GM04504 (cell line): ENCODE data around the gene PPIB.

ENCODE experiments used
- DNase-seq: peaks from one replicate; pipeline ENCODE4 v3.0.0-alpha.2; 2012; ENCODE audit warnings: low read depth

PPIB gene

GRCh38 chr15:64158363-64159134, 4.3 kb downstream of the PPIB start:
- DNase-seq = no peak

GRCh38 chr15:64157599-64158125, 5.2 kb downstream of the PPIB start:
- DNase-seq = no peak

DNA sequence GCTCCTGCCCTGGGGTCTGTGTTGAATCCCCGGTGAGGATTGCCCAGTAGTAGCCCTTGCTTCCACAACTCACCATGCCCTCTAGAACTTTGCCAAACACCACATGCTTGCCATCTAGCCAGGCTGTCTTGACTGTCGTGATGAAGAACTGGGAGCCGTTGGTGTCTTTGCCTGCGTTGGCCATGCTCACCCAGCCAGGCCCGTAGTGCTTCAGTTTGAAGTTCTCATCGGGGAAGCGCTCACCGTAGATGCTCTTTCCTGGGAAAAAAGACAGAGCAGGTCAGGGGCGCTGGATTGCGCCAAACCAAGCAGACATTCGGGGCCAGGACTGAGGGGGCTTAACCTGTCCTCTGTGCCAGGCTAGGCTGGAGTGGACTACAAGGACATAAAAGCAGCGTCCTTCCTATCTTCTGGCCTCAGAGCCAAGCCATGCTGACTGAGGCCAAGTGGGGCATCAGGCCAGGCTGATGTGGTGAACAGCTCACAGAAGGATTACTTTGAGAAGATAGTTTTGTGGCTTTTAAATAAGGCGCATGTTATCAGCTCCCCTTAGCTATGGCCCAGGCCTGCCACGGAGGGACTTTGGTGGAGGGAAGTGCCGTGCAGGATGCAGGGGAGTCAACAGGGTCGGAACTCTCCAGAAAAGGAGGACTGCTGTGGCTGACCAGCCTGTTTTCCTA, 6.0 kb downstream of the PPIB start:
- no peak for DNase-seq

GRCh38 chr15:64155802-64156651, 6.8 kb downstream of the PPIB start:
- no peak for DNase-seq

GRCh38 chr15:64153480-64154367, 9.1 kb downstream of the PPIB start:
- DNase-seq = peak; percentile 66

DNA sequence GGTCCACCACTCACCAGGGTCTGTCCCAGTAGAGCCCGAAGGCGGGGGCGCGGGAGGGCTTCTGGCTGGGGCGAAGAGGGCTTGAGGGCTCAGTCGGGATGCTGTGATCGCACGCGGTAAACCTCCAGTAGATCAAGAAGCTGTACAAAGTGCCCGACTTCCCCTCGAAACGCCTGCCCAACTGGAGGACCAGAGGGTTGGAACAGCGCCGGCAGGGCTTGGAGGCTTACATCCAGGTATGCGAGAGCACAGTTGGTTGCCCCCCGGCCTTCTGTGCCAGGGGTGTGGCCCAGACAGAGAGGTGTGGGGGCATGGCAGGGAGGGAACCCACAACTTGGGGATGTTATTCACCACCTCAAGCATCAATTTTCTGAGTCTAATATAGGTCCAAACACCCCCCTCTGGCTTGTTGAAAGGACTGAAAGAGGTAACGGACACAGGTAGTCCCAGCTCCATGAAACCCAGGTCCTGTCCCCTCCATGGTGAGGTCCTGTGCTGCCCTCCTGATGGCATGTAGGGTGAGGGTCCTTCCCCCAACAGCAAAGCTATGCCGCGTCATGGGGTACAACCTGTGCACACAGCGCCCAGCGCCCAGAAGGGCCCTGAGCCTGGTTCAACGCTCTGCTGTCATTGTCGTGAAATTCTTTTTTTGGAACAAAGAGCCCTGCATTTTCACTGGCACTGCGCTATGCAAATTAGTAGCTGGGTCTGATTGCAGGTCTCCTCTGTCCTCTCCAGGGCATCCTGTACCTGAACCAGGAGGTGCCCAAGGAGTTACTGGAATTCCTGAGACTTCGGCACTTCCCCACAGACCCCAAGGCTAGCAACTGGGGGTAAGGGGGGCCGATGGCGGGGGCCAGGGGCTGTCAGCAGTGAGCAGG, 10.1 kb downstream of the PPIB start:
- no peak for DNase-seq

DNA sequence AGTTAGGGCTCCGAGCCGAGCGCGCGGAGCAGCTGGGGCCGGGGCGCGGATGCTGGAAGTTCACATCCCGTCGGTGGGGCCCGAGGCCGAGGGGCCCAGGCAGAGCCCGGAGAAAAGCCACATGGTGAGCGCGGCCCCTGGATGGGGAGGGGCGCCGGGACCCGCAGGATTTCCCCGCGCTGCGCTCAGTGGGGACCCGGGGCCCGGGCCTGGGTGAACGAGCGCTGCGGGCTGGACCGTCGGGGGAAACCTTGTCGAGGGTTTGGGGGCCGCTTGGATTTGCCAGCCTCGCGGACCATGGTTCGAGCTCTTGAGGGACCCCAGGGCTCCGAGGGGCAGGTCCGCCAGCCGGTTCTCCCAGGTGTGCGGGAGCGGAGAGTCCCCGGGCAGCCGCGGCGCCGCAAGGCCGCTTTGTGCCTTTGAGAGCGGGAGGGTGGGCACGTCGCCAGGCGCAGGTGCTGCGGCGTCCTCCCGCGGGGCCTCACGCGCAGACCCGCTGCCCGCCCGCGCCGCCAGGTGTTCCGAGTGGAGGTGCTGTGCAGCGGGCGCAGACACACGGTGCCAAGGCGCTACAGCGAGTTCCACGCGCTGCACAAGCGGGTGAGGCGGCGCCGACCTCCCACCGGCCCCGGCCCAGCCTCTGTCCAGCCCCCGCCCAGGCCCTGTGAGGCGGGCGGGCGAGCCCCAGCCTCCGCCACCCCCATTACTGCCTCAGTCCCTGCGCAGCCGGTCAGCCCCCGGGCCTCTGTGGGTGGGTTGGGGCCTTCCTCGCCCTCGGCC, 10.9 kb downstream of the PPIB start, which contains the start of gene SNX22:
Gene SNX22, plus strand, starts transcription at position 5 of the 780 bp plus-strand sequence. Its CDS starts 45 bp downstream, at position 50.
- DNase-seq = no peak

DNA sequence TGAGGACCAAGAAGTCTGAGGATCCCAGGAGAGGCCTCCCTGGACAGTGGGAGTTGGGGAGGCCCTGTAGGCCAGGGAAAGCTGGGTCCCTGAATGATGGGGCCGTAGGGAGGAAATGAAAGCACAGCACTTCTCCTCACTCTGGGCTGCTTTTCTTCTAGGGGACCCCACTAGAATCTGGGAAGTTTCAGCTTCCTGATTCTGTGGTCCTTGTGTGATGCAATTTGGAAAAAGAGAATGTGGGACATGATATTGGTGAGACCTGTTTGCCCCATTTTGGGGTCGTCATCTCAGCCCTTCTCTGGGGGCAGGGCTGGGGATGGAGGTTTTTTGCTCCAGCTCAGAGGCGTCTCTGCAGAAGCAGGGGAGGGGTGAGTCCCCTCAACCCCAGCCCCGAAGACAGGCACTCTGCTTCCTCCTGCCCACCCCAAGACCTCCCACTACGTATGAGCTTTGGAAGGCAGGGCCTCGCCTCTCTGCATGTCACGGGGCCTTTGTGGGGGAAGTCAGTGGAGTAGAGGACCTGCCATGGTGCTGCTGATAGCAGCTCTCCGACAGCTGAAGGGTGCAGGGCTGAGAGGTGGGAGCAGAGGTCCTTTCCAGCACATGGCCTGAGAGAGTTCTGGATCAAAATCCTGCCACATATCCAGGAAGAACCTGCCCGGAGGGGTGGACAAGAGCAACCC, 12.8 kb downstream of the PPIB start:
- no peak for DNase-seq

GRCh38 chr15:64149424-64149823, 13.4 kb downstream of the PPIB start:
- DNase-seq = no peak

GRCh38 chr15:64148581-64148980, 14.2 kb downstream of the PPIB start:
- DNase-seq = no peak

- no peak for DNase-seq
Observed at GRCh38 chr15:64148168-64148567, 14.7 kb downstream of the PPIB start.

DNA sequence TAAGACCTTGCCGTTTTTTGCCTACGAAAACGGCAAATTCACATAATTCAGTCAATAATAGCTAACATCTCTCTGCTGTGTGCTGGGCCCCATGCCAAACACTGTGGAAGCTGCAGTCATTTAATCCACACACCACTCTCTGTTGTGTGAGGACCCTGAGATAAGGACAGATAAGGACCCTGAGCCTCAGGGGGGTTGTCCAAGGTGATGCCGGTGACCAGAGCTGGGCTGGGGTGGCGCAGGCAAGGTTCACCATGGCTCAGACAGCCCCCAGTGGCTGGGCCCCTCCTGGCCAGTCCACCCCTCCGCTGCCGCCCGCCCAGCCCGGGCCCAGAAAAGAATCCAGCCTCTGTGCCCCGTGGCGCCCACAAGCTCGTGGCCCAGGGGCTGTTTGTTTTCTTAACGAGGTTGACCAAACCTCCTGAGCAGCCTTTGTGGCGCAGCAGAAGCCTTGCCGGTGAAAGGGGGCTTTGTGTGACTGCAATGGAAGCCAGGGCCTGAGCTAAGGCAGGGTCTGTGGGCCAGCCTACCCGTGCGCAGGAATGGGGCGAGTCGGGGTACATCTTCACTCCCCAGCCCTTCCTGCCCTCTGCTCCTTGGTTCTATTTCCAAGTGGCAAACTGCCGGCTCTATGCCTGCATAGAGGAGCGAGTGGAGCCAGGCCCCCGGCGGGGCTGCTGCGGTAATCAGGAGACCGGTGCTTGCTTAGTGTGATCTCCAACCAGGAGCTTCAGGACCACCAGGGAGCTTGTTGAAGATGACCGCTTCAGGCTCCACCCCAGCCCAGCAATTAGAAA, 15.7 kb downstream of the PPIB start:
- DNase-seq = no peak

GRCh38 chr15:64146520-64146884, 16.3 kb downstream of the PPIB start:
- no peak for DNase-seq

GRCh38 chr15:64146041-64146440, 16.8 kb downstream of the PPIB start:
- no peak for DNase-seq

GRCh38 chr15:64144565-64145281, 18.1 kb downstream of the PPIB start:
- DNase-seq = no peak

DNA sequence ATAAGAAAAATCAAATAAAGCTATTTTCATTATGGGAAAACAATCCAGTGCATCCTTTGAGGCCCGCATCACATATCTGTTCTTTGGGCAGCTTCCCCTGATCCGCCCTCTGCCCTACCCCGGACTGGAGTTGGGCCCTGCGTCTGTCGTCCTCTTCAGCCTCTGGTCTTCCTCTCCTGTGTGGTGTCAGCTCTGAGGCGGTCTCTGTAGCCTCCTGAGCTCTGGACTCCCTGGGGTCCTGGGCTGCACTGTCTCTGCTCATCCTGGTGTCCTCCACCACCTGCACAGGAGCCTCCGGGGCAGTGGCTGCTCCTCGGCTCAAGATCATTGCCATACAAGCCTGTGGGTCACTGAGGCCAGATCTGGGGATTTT, 18.6 kb downstream of the PPIB start:
- DNase-seq = no peak

DNA sequence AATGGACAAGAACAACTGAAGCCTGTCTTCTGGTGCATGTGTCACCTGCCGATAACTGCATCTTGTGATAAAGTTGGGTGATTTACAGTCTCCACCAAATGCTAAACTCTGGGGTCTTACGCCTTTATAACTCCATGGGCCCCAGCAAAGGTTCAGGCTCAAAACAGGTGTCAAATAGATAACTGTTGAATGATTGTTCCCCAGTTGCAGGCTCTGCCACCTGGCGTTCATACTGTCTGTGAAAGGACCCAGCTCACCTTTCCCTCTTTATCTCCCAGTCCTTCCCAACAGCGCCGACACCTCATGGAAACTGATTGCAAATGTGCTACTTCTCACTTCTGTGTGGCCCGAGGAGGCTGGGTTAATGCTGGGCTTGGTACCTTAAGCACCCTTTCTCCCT, 19.5 kb downstream of the PPIB start:
- DNase-seq = no peak
